GM10847 (cell line): ENCODE results near the gene GRM5.
"Not testable (repeated sequence)": the region's sequence is repeated elsewhere in the genome, so short reads cannot be mapped to it uniquely, and the experiment has no call there.

Experiments used
- POLR2A ChIP-seq: IDR thresholded peaks from 2 replicates; pipeline ENCODE4 v1.6.1; 2011; ENCODE audit not compliant: insufficient read length; ENCODE audit errors: extremely low read depth

GRM5 gene

GRCh38 chr11:89065651-89066201 lies at the start of gene GRM5:
TSS of gene GRM5 (minus strand) at chr11:89065982. CDS start at chr11:89047872, 18,110 bp downstream.
- TF ChIP-seq POLR2A, result not testable (repeated sequence)

- no peak for TF ChIP-seq POLR2A
Observed at GRCh38 chr11:89067264-89067663, 1.5 kb upstream of the GRM5 start.

GRCh38 chr11:89065066-89065465 lies 716 bp downstream of the GRM5 start:
- no peak for TF ChIP-seq POLR2A

GRCh38 chr11:89052220-89052619 lies 13.6 kb downstream of the GRM5 start:
- TF ChIP-seq POLR2A, result no peak

GRCh38 chr11:89021339-89021738 lies 44.4 kb downstream of the GRM5 start:
- TF ChIP-seq POLR2A, result no peak

- TF ChIP-seq POLR2A, result no peak
Observed at GRCh38 chr11:89016214-89016613, 49.6 kb downstream of the GRM5 start.

GRCh38 chr11:89015614-89016013 lies 50.2 kb downstream of the GRM5 start:
- no peak for TF ChIP-seq POLR2A

GRCh38 chr11:88979641-88980040 lies 86.1 kb downstream of the GRM5 start:
- TF ChIP-seq POLR2A, result no peak

GRCh38 chr11:88972210-88972609 lies 93.6 kb downstream of the GRM5 start:
- TF ChIP-seq POLR2A, result no peak

- TF ChIP-seq POLR2A, result no peak
Observed at GRCh38 chr11:88950975-88951374, 114.8 kb downstream of the GRM5 start.

- no peak for TF ChIP-seq POLR2A
Observed at GRCh38 chr11:88909500-88909899, 156.3 kb downstream of the GRM5 start.

GRCh38 chr11:88886796-88887195 lies 179.0 kb downstream of the GRM5 start:
- no peak for TF ChIP-seq POLR2A

- no peak for TF ChIP-seq POLR2A
Observed at GRCh38 chr11:88861618-88862017, 204.2 kb downstream of the GRM5 start.

- TF ChIP-seq POLR2A, result no peak
Observed at GRCh38 chr11:88849368-88849767, 216.4 kb downstream of the GRM5 start.

- no peak for TF ChIP-seq POLR2A
Observed at GRCh38 chr11:88831303-88831890, 234.4 kb downstream of the GRM5 start.

GRCh38 chr11:88827018-88827676 lies 238.6 kb downstream of the GRM5 start:
- no peak for TF ChIP-seq POLR2A

- TF ChIP-seq POLR2A, result no peak
Observed at GRCh38 chr11:88819616-88820015, 246.2 kb downstream of the GRM5 start.
